Tibial artery (tissue), 4 donors: Measurements from ENCODE around the gene COL4A2.

Experiments
- DNase-seq, 2 donors: peaks; one replicate each; pipeline ENCODE4 v3.0.0-alpha.2; 2019
- H3K27ac ChIP-seq, 2 donors: fragments of 200-600 bp; sonication (generic) in 1 of 2; 1 replicate in 1 of 2; 2 replicates in 1 of 2; pipeline ENCODE4 v1.5.1; 2018 to 2019; ENCODE audit warnings: mild to moderate bottlenecking in 1 of 2
- H3K27me3 ChIP-seq, 2 donors: fragments of 200-600 bp; sonication (generic) in 1 of 2; one replicate each; pipeline versions ENCODE4 v1.5.1 to v1.6.0; 2016 to 2019
- H3K36me3 ChIP-seq, 3 donors: fragments of 200-600 bp; sonication (generic) in 2 of 3; one replicate each; pipeline ENCODE4 v1.5.1; 2016 to 2019; ENCODE audit warnings: mild to moderate bottlenecking in 2 of 3
- H3K4me1 ChIP-seq, 4 donors: fragments of 200-600 bp; sonication (generic) in 2 of 4; 1 replicate in 3 of 4; 2 replicates in 1 of 4; pipeline ENCODE4 v1.5.1; 2016 to 2019
- H3K4me3 ChIP-seq, 2 donors: fragments of 200-600 bp; sonication (generic) in 1 of 2; 1 replicate in 1 of 2; 2 replicates in 1 of 2; pipeline ENCODE4 v1.5.1; 2018 to 2019; ENCODE audit warnings: mild to moderate bottlenecking in 2 of 2
- H3K9me3 ChIP-seq, 3 donors: fragments of 200-600 bp; sonication (generic) in 1 of 3; one replicate each; pipeline ENCODE4 v1.5.1; 2016 to 2019
- CTCF ChIP-seq, 2 experiments: fragments of 200-600 bp in 1 of 2; fragments of 450-650 bp in 1 of 2; IDR thresholded peaks; one replicate each; pipeline ENCODE4 v1.5.1; 2017 to 2019; ENCODE audit warnings: antibody characterized with exemption in 2 of 2, mild to moderate bottlenecking in 1 of 2, moderate library complexity in 1 of 2
- intact Hi-C: fragments of 100-400 bp; cut with DNase I; formaldehyde crosslinking; loops from one replicate; pipeline ENCODE4 v1.15.0; 2023; ENCODE audit warnings: low total_unique reads

COL4A2 gene

GRCh38 chr13:110327051-110327721 lies 20.1 kb downstream of the COL4A2 start:
- peak overlapping the region in 1 of 2 donors; percentile 5 for H3K4me3 ChIP-seq
- H3K27me3 ChIP-seq: no peaks in the 10 kb centered on the region
- peak overlapping the region; percentile 92 to 93 for H3K27ac ChIP-seq
- H3K36me3 ChIP-seq: no peaks in the 10 kb centered on the region
- no peaks in the 10 kb centered on the region for H3K9me3 ChIP-seq
- intact Hi-C loops: no loop called here
- H3K4me1 ChIP-seq: peaks cover 0 to 100% (median 81%) of the 10 kb centered on the region in 4 donors
- peak in 1 of 2 donors; percentile 66 for DNase-seq
- TF ChIP-seq CTCF (IDR thresholded peaks at IDR 0.05): no peak

DNA sequence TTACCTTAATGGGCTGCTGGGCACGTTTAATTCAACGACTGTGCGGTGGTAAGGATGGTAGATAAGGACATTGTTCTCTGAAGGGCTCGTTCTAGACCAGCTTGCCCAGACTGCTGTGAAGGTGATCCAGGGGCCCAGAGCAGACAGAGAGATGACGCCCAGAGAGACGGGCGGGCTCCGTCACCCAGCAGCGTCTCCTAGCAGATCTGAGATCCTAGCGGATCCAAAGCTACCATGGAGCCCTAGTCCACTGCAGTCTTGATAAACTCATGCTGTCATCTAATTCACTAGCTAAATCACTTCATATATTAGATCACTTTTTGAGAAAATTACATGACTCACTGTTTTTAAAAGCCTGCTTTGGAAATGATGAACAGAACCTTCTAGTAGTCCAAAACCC lies 21.5 kb downstream of the COL4A2 start:
- Histone ChIP-seq H3K9me3 (no peaks in the 10 kb centered on the region), H3K27me3 (no peaks in the 10 kb centered on the region), H3K27ac (peak overlapping the region; percentile 92 to 93), H3K4me1 (peaks cover 0 to 100% (median 78%) of the 10 kb centered on the region in 4 donors), H3K4me3 (peak overlapping the region; percentile 38 to 40), H3K36me3 (no peaks in the 10 kb centered on the region)
- peak in 1 of 2 donors; percentile 59 for DNase-seq
- no peak for TF ChIP-seq CTCF (IDR thresholded peaks at IDR 0.05)
- intact Hi-C loops: no loop called here

DNA sequence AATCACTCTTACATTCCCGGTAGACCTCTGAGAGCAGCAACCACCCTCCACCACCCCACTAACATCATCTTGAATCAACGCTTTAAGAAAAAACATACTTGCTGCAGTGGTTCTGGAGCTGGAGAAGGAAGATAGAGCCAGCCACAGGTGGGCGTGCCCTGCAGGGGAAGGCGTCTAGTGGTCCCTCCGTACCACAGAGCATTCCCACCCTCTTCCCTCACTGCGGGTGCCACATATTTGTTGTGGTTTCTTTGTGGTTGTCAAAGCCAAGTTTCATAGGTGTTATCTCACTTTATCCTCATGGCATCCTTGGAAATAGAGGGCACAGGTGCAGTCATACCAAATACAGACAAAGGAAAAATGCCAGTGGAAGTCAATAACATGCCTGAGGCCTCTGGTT lies 22.2 kb downstream of the COL4A2 start:
- peak overlapping the region; percentile 92 to 93 for H3K27ac ChIP-seq
- intact Hi-C loops: no loop called here

GRCh38 chr13:110329798-110330461 lies 22.8 kb downstream of the COL4A2 start:
- H3K4me3 ChIP-seq: peak overlapping the region; percentile 38 to 40
- H3K27me3 ChIP-seq: no peaks in the 10 kb centered on the region
- no peaks in the 10 kb centered on the region for H3K36me3 ChIP-seq
- intact Hi-C loops: no loop called here
- H3K9me3 ChIP-seq: no peaks in the 10 kb centered on the region
- peak overlapping the region; percentile 92 to 93 for H3K27ac ChIP-seq
- H3K4me1 ChIP-seq: peaks cover 0 to 100% (median 74%) of the 10 kb centered on the region in 4 donors
- TF ChIP-seq CTCF (IDR thresholded peaks at IDR 0.05): no peak
- DNase-seq: peak in 1 of 2 donors; percentile 71

More for the DNA sequence above, 22.2 kb downstream of the COL4A2 start:
- no peaks in the 10 kb centered on the region for H3K27me3 ChIP-seq
- H3K9me3 ChIP-seq: no peaks in the 10 kb centered on the region
- H3K4me1 ChIP-seq: peaks cover 0 to 100% (median 77%) of the 10 kb centered on the region in 4 donors
- no peak for TF ChIP-seq CTCF (IDR thresholded peaks at IDR 0.05)
- H3K4me3 ChIP-seq: peak overlapping the region; percentile 38 to 40
- DNase-seq: peak in 1 of 2 donors; percentile 57
- no peaks in the 10 kb centered on the region for H3K36me3 ChIP-seq

GRCh38 chr13:110330491-110331011 lies 23.5 kb downstream of the COL4A2 start:
- peaks cover 0 to 100% (median 73%) of the 10 kb centered on the region in 4 donors for H3K4me1 ChIP-seq
- no peak for TF ChIP-seq CTCF (IDR thresholded peaks at IDR 0.05)
- peak overlapping the region; percentile 92 to 93 for H3K27ac ChIP-seq
- H3K4me3 ChIP-seq: peak overlapping the region; percentile 38 to 40
- H3K9me3 ChIP-seq: no peaks in the 10 kb centered on the region
- H3K27me3 ChIP-seq: no peaks in the 10 kb centered on the region
- intact Hi-C loops: no loop called here
- DNase-seq: peak in 1 of 2 donors; percentile 60
- no peaks in the 10 kb centered on the region for H3K36me3 ChIP-seq
